GM20000 (cell line): Measurements from ENCODE around the gene TCP11.

Experiments
- DNase-seq: peaks from one replicate; pipeline ENCODE4 v3.0.0; 2012; ENCODE audit warnings: low spot score
- CTCF ChIP-seq: IDR thresholded peaks from 2 replicates; pipeline ENCODE4 v1.5.1; 2012; ENCODE audit warnings: mild to moderate bottlenecking, control low read depth; ENCODE audit errors: extremely low read depth, missing control alignments

The TCP11 gene

GRCh38 chr6:35091346-35092083 lies 49.6 kb downstream of the TCP11 start:
- TF ChIP-seq CTCF = no peak
- DNase-seq = no peak

- TF ChIP-seq CTCF = no peak
- DNase-seq = no peak
Measured at GRCh38 chr6:35090734-35091133, 50.4 kb downstream of the TCP11 start.

GRCh38 chr6:35089935-35090505 lies 51.1 kb downstream of the TCP11 start:
- TF ChIP-seq CTCF = no peak

DNA sequence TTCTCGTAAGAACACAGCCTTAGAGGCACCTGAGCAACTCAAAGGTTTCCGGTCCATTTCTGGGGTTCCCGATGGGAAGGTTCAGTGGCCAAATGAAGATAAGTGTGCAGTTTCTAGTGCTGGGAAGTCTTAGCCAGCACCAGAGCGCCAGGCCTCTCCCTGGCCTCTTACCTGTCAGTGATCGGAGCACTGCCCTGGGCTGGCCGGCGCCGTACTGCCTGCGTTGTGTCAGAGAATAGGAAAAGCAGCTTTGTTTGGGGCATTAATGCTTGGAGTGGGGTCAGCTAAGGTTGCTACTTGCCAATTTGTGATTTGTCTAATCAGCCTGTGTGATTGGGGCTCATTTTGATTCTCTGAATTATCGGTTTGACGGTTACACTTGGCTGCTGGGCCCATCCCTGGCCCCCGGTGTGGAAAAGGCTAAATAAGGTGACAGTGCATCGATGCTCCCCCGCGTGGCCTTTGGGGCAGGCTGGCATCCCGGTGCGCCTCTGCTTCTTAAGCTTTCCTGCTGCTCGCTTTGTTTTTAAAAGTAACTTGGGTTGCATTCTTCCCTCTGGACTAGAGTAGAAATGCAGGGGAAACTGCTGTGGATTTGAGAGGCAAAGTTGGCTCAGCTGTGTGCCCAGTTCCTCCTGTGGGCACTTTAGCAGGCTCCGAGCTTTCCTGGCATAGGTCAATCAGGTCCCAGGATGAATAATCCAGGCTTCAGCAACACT lies 51.8 kb downstream of the TCP11 start:
- DNase-seq = peak; percentile 4
- no peak for TF ChIP-seq CTCF

More at GRCh38 chr6:35089935-35090505, 51.1 kb downstream of the TCP11 start:
- DNase-seq = peak; percentile 20

GRCh38 chr6:35088281-35089215 lies 52.6 kb downstream of the TCP11 start:
- TF ChIP-seq CTCF = no peak
- no peak for DNase-seq

DNA sequence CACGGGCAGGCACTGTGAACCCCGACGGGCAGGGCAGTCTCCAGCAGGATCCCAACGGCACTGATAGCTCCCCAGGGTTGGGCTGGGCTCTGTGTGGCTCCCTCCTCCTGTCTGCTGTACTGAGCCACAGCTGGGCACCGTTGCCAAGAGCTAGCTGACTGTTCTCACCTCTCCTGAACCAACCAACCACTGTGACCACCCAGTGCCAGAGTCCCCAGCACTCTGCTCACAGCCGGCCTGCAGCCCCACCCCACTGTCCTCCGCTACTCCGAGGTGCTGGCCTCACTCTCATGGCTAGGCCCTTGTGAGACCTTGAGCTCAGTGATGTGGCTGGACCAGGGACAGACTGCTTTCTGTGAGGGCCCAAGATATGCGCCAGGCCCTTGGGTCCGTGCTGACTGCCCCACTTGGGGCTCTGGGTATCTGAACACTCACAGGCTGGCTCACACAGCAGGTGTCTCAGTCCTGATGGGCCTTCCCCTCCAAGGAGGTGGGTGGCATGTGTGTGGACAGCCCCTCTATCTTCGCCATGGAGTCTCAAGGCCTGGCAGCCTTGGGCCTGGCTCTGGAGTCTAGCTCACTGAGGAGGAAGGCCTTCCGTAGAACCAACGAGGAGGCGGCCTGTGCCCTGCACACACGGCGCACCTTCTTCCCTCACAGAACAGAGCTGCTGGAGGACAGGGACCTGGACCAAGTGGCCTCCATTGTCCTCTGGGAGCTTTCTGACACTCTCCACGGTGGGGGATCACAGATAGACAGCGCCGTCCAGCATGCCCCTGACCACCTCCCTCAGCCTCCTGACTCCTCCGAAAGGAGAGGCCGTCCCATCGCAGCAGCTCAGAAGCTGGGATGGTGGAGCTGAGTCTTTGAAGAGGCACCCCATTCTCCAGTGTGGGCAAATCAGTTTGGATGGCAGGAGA lies 53.5 kb downstream of the TCP11 start:
- TF ChIP-seq CTCF = no peak
- DNase-seq = no peak
